GM12864 (cell line): Measurements from ENCODE around the gene SLC30A2.

ENCODE experiments used
- DNase-seq: peaks from one replicate; pipeline ENCODE4 v3.0.0-alpha.2; 2011; ENCODE audit warnings: low read depth
- H3K4me3 ChIP-seq: 2 replicates; pipeline ENCODE4 v1.5.1; 2011; ENCODE audit warnings: mild to moderate bottlenecking, low read depth, low read length, control low read depth
- TF ChIP-seq, protein P1 (sequence below): IDR thresholded peaks from 2 replicates; pipeline ENCODE4 v1.5.1; 2011; ENCODE audit warnings: low read depth, mild to moderate bottlenecking, moderate library complexity, low read length, control low read depth, inconsistent platforms; ENCODE audit errors: missing control alignments

SLC30A2 gene

GRCh38 chr1:26084844-26085243, 38.9 kb upstream of the SLC30A2 start:
- H3K4me3 ChIP-seq, result no peak overlapping the region
- no peak for DNase-seq
- TF ChIP-seq, protein P1, sequence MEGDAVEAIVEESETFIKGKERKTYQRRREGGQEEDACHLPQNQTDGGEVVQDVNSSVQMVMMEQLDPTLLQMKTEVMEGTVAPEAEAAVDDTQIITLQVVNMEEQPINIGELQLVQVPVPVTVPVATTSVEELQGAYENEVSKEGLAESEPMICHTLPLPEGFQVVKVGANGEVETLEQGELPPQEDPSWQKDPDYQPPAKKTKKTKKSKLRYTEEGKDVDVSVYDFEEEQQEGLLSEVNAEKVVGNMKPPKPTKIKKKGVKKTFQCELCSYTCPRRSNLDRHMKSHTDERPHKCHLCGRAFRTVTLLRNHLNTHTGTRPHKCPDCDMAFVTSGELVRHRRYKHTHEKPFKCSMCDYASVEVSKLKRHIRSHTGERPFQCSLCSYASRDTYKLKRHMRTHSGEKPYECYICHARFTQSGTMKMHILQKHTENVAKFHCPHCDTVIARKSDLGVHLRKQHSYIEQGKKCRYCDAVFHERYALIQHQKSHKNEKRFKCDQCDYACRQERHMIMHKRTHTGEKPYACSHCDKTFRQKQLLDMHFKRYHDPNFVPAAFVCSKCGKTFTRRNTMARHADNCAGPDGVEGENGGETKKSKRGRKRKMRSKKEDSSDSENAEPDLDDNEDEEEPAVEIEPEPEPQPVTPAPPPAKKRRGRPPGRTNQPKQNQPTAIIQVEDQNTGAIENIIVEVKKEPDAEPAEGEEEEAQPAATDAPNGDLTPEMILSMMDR, result no peak

- no peak overlapping the region for H3K4me3 ChIP-seq
- TF ChIP-seq, protein P1, result no peak
- DNase-seq, result no peak
These were observed 38.2 kb upstream of the SLC30A2 start for GRCh38 chr1:26084091-26084561.

- no peak for DNase-seq
- H3K4me3 ChIP-seq, result no peak overlapping the region
- TF ChIP-seq, protein P1, result no peak
These were observed 37.3 kb upstream of the SLC30A2 start for GRCh38 chr1:26083208-26083607.

GRCh38 chr1:26082020-26082350, 36.1 kb upstream of the SLC30A2 start:
- H3K4me3 ChIP-seq, result no peak overlapping the region
- no peak for DNase-seq
- TF ChIP-seq, protein P1, result no peak

GRCh38 chr1:26081267-26082019, 35.5 kb upstream of the SLC30A2 start:
- TF ChIP-seq, protein P1, result no peak
- H3K4me3 ChIP-seq, result no peak overlapping the region
- no peak for DNase-seq

GRCh38 chr1:26079960-26080814, 34.3 kb upstream of the SLC30A2 start:
- DNase-seq, result no peak
- H3K4me3 ChIP-seq, result no peak overlapping the region
- TF ChIP-seq, protein P1, result no peak
